Neural crest cell (in vitro differentiated cells): ENCODE data around the gene PCDHB7. TPM values are rescaled to one million over a fixed set of nuclear protein-coding genes. Genes with fewer than 3 reads are reported as not detected.
"Not testable (repeated sequence)": the region's sequence is repeated elsewhere in the genome, so short reads cannot be mapped to it uniquely, and the experiment has no call there.

Experiments
- DNase-seq: peaks from one replicate; pipeline ENCODE4 v3.0.0; 2021; ENCODE audit warnings: low read depth, mixed read lengths, low spot score
- H3K27ac Mint-ChIP-seq: one replicate; pipeline ENCODE4 v1.8.0; 2021; ENCODE audit warnings: mild to moderate bottlenecking, mixed read lengths; ENCODE audit not compliant: unreplicated experiment
- H3K27me3 Mint-ChIP-seq: 2 replicates; pipeline ENCODE4 v1.8.0; 2021; ENCODE audit warnings: low read depth, mild to moderate bottlenecking, mixed read lengths
- H3K36me3 Mint-ChIP-seq: 2 replicates; pipeline ENCODE4 v1.8.0; 2021; ENCODE audit warnings: low read depth, mild to moderate bottlenecking, mixed read lengths
- H3K4me1 Mint-ChIP-seq: 2 replicates; pipeline ENCODE4 v1.8.0; 2021; ENCODE audit warnings: mixed read lengths
- H3K4me3 Mint-ChIP-seq: one replicate; pipeline ENCODE4 v1.8.0; 2021; ENCODE audit warnings: mild to moderate bottlenecking, mixed read lengths
- H3K9me3 Mint-ChIP-seq: 2 replicates; pipeline ENCODE4 v1.8.0; 2021; ENCODE audit warnings: mixed read lengths
- total RNA-seq: library from RNA; stranded (reverse); gene quantifications from 2 replicates; pipeline ENCODE4 v1.2.1, GENCODE V29; 2021
- TF ChIP-seq, protein P1 (sequence below): fragments of 200-600 bp; sonication (generic); conservative IDR thresholded peaks from 2 replicates; pipeline ENCODE4 v1.5.0; 2021; ENCODE audit warnings: antibody characterized with exemption, mild to moderate bottlenecking

Gene PCDHB7
- total RNA-seq, 1 donor from 2014 or later = 0.58 TPM

- peaks cover 33% of the 10 kb centered on the region for H3K9me3 Mint-ChIP-seq
- TF ChIP-seq, protein P1, sequence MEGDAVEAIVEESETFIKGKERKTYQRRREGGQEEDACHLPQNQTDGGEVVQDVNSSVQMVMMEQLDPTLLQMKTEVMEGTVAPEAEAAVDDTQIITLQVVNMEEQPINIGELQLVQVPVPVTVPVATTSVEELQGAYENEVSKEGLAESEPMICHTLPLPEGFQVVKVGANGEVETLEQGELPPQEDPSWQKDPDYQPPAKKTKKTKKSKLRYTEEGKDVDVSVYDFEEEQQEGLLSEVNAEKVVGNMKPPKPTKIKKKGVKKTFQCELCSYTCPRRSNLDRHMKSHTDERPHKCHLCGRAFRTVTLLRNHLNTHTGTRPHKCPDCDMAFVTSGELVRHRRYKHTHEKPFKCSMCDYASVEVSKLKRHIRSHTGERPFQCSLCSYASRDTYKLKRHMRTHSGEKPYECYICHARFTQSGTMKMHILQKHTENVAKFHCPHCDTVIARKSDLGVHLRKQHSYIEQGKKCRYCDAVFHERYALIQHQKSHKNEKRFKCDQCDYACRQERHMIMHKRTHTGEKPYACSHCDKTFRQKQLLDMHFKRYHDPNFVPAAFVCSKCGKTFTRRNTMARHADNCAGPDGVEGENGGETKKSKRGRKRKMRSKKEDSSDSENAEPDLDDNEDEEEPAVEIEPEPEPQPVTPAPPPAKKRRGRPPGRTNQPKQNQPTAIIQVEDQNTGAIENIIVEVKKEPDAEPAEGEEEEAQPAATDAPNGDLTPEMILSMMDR = peak; percentile 58
Measured at GRCh38 chr5:141186897-141187512, 14.6 kb downstream of the PCDHB7 start, which contains the start of gene PCDHB9. Gene PCDHB9, plus strand, starts transcription at chr5:141187161. Its CDS starts 158 bp downstream, at chr5:141187319.

DNA sequence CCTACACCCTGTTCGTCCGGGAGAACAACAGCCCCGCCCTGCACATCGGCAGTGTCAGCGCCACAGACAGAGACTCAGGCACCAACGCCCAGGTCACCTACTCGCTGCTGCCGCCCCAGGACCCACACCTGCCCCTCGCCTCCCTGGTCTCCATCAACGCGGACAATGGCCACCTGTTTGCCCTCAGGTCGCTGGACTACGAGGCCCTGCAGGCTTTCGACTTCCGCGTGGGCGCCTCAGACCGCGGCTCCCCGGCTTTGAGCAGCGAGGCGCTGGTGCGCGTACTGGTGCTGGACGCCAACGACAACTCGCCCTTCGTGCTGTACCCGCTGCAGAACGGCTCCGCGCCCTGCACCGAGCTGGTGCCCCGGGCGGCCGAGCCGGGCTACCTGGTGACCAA lies 16.2 kb downstream of the PCDHB7 start:
- not testable (repeated sequence) for H3K27me3 Mint-ChIP-seq, H3K27ac Mint-ChIP-seq, DNase-seq
- Mint-ChIP-seq H3K4me3 (peak overlapping the region; percentile 17), H3K36me3 (peaks cover 65% of the 10 kb centered on the region), H3K4me1 (peaks cover 14% of the 10 kb centered on the region), H3K9me3 (peaks cover 23% of the 10 kb centered on the region)

More at GRCh38 chr5:141186897-141187512, 14.6 kb downstream of the PCDHB7 start, which contains the start of gene PCDHB9:
- Mint-ChIP-seq H3K4me1 (peaks cover 16% of the 10 kb centered on the region), H3K27me3 (peaks cover 4% of the 10 kb centered on the region), H3K27ac (peak within 1 kb of the TSS; percentile 22), H3K36me3 (peaks cover 68% of the 10 kb centered on the region), H3K4me3 (peak within 1 kb of the TSS; percentile 42)
- DNase-seq = peak; percentile 15

- not testable (repeated sequence) for H3K4me3 Mint-ChIP-seq, H3K27me3 Mint-ChIP-seq, H3K27ac Mint-ChIP-seq, DNase-seq
- Mint-ChIP-seq H3K4me1 (peaks cover 14% of the 10 kb centered on the region), H3K36me3 (peaks cover 65% of the 10 kb centered on the region), H3K9me3 (peaks cover 23% of the 10 kb centered on the region)
Measured at GRCh38 chr5:141189131-141189530, 16.7 kb downstream of the PCDHB7 start.

GRCh38 chr5:141192110-141192725 lies 19.8 kb downstream of the PCDHB7 start, which contains the start of gene PCDHB10:
Gene PCDHB10, plus strand, starts transcription at chr5:141192353. Its CDS starts 200 bp downstream, at chr5:141192553.
- TF ChIP-seq, protein P1 = peak; percentile 66
- Mint-ChIP-seq H3K36me3 (peaks cover 57% of the 10 kb centered on the region), H3K27me3 (no peaks in the 10 kb centered on the region), H3K27ac (peak within 1 kb of the TSS; percentile 15), H3K4me3 (peak within 1 kb of the TSS; percentile 17), H3K9me3 (peaks cover 21% of the 10 kb centered on the region), H3K4me1 (peaks cover 5% of the 10 kb centered on the region)
- peak; percentile 40 for DNase-seq

DNA sequence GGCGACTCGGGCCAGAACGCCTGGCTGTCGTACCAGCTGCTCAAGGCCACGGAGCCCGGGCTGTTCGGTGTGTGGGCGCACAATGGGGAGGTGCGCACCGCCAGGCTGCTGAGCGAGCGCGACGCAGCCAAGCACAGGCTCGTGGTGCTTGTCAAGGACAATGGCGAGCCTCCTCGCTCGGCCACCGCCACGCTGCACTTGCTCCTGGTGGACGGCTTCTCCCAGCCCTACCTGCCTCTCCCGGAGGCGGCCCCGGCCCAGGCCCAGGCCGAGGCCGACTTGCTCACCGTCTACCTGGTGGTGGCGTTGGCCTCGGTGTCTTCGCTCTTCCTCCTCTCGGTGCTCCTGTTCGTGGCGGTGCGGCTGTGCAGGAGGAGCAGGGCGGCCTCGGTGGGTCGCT lies 21.9 kb downstream of the PCDHB7 start:
- H3K9me3 Mint-ChIP-seq = peaks cover 22% of the 10 kb centered on the region
- not testable (repeated sequence) for H3K27ac Mint-ChIP-seq, DNase-seq, H3K27me3 Mint-ChIP-seq, H3K4me3 Mint-ChIP-seq, H3K4me1 Mint-ChIP-seq
- H3K36me3 Mint-ChIP-seq = peaks cover 60% of the 10 kb centered on the region

DNA sequence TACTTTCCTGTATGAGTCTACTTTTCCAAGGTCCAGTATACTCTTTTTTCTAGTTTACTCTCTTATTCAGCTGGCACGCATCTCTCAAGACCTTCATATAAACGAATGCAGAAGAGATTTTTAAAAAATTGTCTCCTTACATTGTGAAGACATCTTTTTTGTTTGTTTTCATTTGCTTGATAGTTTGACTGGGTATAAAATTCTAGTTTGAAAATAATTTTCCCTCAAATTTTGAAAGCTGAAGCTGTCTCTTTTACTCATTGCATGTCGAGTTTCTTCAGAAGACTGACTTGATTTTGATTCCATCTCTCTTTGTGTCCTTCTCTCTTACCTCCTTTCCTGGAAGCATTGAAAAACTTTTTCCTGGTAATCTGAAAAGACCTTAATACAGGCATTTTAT lies 23.9 kb downstream of the PCDHB7 start:
- no peak overlapping the region for H3K27ac Mint-ChIP-seq
- DNase-seq = no peak
- H3K9me3 Mint-ChIP-seq = peaks cover 28% of the 10 kb centered on the region
- peaks cover 5% of the 10 kb centered on the region for H3K4me1 Mint-ChIP-seq
- H3K27me3 Mint-ChIP-seq = no peaks in the 10 kb centered on the region
- H3K36me3 Mint-ChIP-seq = peaks cover 68% of the 10 kb centered on the region
- H3K4me3 Mint-ChIP-seq = no peak overlapping the region
- TF ChIP-seq, protein P1 = no peak
